Measurements from ENCODE around the gene ADRB1.

The ADRB1 gene

GRCh38 chr10:114043532-114044246, at the start of gene ADRB1:
TSS of gene ADRB1 (plus strand) at chr10:114043866. CDS start at chr10:114044133, 267 bp downstream.
- peak within 1 kb of the TSS; percentile 14 for H3K4me3 ChIP-seq (replicated peaks; ENCODE audit: low read depth, low read length)
- no peak for TF ChIP-seq CTCF (IDR thresholded peaks at IDR 0.05; ENCODE audit: low read length, missing control alignments)
- DNase-seq (ENCODE audit: low read depth), result no peak

DNA sequence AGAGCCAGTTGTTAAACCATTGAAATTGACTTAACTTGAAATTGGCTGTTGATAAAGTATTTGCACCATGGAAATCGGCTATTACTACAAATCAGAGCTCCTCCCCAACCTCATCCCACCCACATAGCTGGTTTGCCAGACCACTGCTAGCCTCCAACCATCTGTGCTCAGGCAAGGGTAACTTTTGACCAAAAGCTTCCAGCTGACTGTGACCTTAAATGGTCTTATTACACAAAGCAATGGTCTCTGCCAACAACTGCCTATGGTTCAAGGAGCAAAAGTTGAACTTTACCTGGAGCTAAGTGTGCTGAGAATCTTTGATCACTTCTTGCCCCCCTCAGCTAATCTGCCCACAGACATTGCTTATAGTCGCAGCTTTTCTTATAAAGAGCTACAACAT, 48.5 kb upstream of the ADRB1 start:
- no peak for TF ChIP-seq CTCF (IDR thresholded peaks at IDR 0.05; ENCODE audit: low read length, missing control alignments)
- no peak for DNase-seq (ENCODE audit: low read depth)
- H3K4me3 ChIP-seq (replicated peaks; ENCODE audit: low read depth, low read length), result no peak overlapping the region

GRCh38 chr10:113997428-113997827, 46.2 kb upstream of the ADRB1 start:
- no peak overlapping the region for H3K4me3 ChIP-seq (replicated peaks; ENCODE audit: low read depth, low read length)
- TF ChIP-seq CTCF (IDR thresholded peaks at IDR 0.05; ENCODE audit: low read length, missing control alignments), result no peak
- DNase-seq (ENCODE audit: low read depth), result no peak

- no peak for TF ChIP-seq CTCF (IDR thresholded peaks at IDR 0.05; ENCODE audit: low read length, missing control alignments)
- no peak overlapping the region for H3K4me3 ChIP-seq (replicated peaks; ENCODE audit: low read depth, low read length)
- no peak for DNase-seq (ENCODE audit: low read depth)
These were observed 44.1 kb upstream of the ADRB1 start for GRCh38 chr10:113999531-113999930.

DNA sequence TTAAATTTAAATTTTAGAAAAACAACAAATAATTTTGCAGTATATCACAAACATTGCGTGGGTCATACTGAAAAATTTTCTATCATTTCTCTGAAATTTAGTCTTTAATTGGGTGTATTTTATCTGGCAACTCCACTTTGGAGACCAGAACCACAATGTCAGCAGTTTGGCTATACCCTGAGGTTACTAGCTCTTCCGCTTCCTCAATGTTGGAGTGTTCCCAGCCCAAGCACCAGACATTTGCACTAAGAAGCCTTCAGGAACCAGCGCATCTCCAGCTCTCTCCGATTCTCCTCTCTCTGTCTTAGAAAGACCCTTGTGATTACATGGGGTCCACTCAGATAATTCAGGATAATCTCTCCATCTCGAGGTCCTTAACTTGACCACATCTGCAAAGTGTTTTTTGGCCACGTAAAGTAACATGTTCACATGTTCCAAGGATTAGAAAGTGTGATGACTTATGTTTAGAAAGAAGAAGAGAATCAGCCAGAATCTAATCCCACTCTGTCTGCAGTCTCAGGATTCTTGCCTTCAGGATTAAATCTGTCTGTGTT, 43.1 kb upstream of the ADRB1 start:
- no peak for TF ChIP-seq CTCF (IDR thresholded peaks at IDR 0.05; ENCODE audit: low read length, missing control alignments)
- H3K4me3 ChIP-seq (replicated peaks; ENCODE audit: low read depth, low read length), result no peak overlapping the region
- no peak for DNase-seq (ENCODE audit: low read depth)

DNA sequence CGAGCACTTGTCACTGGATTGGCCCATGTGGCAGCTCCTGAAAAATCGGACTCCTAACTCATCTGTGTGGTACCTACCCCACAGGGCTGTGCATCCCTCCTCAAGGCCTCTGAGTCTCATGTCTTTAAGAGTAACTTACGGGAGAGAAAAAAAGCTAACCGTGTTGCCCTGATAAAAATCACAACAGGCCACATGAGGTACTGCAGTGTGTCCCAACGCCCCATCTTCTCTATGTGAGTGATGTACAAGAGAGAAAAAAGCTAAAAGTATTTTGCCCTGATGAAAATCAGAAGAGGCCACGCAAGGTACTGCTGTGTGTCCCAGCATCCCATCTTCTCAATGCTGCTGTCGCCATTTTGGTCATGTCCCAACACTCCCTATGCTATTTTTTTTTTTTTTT, 41.2 kb upstream of the ADRB1 start:
- H3K4me3 ChIP-seq (replicated peaks; ENCODE audit: low read depth, low read length), result no peak overlapping the region
- no peak for TF ChIP-seq CTCF (IDR thresholded peaks at IDR 0.05; ENCODE audit: low read length, missing control alignments)
- no peak for DNase-seq (ENCODE audit: low read depth)

All from fibroblast of pulmonary artery (primary cell).